Activated naive CD4-positive, alpha-beta T cell treated with Interleukin-2 at 50 U/mL for 16 hours (primary cell): ENCODE data around the gene FBXL17.

Experiments used
- DNase-seq: peaks from one replicate; pipeline ENCODE4 v3.0.0-alpha.2; 2020

FBXL17 gene

DNA sequence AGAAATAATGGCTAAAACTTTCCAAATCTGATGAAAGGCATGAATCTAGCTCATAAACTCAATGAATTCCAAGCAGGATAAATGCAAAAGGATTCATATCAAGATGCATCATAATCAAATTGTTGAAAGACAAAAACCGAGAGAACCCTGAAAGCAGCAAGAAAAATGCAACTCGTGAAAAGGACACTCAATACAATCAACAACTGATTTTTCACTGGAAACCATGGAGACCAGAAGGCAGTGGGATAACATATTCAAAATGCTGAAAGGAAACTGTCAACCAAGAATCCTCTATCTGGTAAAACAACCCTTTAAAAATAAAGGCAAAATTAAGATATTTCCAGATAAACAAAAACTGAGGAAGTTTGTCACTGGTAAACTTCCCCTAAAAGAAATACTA lies 9.5 kb downstream of the FBXL17 start:
- no peak for DNase-seq

DNA sequence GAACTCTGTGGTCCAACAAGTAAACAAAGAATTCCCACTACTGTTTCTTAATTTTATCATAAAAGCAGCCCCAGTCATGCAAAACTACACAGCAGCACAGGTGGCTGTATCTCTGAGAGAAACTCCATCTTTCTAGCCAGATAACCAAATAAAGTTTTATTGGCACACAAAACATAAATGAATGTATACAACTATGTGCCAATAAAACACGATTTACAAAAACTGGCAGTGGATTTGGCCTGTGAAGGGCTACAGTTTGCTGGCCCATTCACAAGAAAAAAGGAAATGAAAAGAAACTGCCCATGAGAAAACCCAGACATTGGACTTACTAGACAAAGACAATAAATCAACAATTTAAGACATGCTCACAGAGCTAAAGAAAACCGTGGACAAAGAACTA lies 10.6 kb downstream of the FBXL17 start:
- no peak for DNase-seq

DNA sequence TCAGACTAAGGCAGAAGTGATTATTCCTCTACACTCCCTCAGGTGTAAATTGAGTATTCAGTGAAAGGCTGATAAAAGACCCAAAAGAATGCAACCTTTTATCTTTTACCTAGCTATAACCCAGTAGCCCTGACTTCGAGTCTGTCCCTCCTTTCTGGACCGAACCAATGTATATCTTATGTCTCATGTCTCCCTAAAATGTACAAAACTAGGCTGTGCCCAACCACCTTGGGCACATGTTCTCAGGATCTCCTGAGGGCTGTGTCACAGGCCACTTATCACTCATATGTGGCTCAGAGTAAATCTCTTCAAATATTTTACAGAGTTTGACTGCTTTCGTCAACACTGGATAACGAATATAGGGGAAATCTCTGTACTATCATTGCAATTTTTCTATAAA lies 12.7 kb downstream of the FBXL17 start:
- DNase-seq, result no peak

DNA sequence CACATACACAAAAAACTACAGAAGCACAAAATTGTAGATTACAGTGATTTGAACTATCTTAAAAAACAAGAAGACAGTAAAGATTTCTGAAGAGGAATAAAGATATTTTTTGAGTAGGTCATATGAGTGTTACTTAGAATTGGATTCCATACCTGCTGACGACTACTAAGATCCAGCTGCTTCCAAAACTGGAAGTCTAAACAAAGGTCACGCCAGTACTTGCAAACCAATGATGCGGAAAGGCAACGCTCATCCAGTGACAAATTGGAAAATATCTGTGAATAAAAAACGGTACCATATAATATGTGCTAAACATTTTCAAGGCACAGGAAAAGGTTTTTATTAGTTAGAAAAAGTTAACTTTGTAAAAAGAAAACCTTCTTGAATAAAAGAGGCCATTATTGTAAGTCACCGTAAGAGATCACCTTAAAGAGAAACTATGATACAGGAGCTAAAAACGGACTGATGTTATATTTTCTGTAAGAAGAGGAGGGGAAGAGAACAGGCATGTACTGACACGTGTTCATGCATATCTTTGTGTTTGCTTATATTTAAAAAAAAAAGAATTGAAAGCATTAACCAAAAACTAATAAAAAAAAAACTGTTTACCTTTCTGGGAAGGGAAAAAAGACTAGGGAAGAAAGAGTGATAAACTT lies 14.1 kb downstream of the FBXL17 start:
- no peak for DNase-seq

DNA sequence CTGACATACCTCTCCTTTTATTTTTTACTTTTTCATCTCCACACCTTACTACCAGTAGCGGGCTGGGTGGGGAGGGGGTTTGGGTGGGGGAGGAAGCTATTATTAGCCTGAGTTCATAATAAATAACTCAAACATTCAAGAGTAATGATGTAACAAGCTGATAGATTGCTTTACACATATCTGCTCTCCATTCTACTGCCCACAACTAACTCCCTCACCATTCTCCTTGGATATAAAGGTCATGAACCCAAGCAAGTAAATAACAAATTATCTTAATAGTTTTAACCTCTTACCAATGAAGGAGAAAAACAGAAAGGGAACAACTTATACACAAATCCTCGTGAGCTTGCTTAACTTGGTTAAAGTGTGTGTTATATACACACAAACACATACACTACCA lies 15.4 kb downstream of the FBXL17 start:
- no peak for DNase-seq

DNA sequence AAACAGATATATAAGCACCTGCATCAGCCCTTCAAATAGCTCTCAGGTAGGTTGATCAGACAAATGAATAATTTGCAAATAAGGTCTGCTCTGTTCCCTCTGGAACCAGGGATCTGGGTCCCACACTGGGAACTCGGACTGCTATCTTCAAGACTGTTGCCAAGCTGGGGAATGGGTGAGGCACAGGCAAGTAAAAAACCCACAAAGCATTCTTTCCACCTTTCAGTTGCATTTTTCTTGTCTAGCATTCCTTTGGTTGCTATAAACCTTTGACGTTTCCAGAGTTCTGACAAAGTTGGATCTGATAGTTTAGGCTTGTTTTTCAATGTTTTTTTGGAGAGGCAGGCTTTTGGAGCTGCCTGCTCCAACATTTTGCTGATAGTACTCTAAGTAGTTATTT lies 20.1 kb downstream of the FBXL17 start:
- DNase-seq, result no peak

DNA sequence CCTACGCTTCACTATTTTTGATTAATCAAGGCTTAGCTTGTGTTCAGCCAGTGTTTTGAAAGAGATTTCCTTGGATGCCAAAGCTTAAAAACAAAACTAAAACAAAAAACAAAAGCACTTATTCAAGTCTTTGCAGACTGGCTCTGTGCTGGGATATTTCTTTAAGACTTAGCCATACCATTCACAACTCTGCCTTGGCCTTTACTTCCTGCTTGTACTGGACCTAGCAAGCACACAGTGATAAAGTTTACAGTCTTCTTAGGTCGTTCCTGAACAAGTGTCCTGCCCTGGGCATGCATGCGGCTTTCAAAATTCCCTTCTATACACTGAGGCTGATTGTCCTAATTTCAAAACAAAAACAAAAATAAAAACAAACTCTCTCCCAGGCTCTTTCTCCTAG lies 20.7 kb downstream of the FBXL17 start:
- no peak for DNase-seq

DNA sequence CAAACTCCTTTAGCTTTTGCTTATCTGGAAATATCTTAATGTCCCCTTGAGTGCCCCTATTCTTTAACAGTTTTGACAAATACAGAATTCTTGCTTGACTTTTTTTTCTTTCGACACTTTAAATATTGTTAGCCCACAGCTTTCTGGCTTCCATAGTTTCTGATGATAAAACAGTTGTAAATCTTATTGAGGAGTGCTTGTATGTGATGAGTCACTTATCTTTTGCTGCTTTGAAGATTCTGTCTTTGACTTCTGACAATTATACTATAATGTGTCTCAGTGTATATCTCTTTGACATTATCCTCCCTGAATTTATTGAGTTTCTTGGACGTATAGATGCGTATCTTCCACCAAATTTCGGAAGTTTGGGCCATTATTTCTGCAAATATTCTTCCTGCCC lies 21.6 kb downstream of the FBXL17 start:
- DNase-seq, result no peak

DNA sequence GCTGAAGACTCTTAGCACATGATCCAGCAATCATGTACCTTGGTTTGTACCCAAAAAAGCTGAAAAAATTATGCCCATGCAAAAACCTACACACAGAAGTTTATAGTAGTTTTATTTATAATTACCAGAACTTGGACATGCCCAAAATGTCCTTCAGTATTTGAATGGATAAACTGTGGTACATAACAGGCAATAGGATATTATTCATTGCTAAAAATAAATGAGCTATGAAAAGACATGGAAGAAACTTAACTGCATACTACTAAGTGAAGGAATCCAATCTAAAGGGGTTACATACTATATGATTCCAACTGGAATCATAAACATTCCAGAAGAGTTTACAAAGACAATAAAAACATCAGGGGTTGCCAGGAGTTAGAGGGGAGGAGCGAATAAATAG lies 25.6 kb downstream of the FBXL17 start:
- DNase-seq, result no peak

DNA sequence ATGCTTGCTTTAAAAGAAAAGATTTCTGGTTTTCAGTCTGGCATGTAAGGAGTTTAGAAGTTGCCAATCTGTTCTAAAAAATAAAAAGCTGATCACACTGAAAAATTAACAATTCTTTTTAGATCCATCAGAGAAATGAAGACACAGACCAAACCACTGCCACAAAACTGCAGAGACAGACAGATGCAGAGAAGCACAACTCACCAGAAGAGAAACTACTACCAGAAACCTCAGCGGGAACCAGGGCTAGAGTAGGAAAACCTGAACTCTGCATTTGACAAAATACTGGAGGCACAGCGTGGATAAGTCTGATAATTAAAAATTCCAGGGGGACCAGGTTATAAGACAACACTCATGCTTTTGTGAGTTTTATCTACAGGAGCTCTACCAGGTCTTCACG lies 28.8 kb downstream of the FBXL17 start:
- no peak for DNase-seq

DNA sequence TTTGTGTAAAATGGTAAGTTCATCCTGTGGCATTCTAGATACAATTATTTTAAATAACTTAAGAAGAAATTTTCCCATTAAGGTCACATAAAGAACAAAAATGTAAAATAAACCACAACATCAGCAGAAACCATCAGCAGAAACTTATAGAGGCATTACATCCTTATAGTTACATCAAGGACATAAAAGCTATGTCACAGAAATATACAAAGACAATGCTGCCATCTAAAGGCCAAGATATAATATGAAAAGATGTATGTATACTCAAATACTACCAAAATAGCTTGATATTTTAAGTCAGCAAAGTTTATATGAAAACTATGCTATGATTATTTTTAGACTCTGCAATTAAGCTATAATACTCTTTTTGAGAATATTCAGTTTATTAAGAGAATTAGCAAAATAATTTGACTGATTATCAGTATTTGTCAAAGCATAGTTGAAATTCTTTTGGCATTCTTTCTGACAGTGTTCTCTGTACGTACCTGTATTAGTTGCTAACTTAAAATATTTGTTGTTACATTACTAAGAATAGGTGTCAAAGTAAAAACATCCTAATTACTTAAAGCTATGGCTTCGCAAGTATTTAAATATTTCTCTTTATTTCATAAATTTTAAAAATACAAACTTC lies 36.2 kb downstream of the FBXL17 start:
- DNase-seq, result no peak

DNA sequence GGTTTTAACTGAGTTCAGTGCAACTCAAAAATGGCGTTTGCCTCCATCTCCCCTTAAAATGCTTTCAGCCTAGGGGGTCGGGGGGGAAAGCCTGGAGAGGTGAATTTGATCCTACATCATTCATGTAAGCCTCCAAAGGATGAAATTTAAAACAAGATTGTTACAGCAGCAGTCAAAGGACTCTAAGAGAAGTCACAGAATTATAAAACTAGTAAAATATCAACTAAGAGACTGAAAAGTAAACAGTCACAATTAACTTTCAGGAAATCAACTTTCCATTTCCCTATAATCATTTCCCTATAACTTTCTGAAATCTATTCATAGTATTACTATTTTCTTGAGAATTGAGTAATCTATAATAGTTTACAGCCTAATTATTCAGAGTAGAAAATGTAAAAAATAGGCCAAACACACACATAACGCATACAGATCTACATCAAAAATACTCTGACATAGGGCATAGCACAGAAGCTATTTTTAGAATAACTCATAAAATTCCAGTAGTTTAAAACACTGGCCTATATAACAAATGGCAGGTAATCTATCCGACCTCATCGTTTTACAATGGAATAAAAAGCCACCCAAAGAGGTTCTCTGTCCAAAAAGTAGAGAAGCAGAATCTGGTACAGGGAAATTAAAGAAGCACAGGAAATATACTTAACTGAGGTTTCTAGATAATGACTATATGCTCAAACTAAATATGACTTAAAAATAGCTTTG lies 37.6 kb downstream of the FBXL17 start:
- DNase-seq, result no peak

DNA sequence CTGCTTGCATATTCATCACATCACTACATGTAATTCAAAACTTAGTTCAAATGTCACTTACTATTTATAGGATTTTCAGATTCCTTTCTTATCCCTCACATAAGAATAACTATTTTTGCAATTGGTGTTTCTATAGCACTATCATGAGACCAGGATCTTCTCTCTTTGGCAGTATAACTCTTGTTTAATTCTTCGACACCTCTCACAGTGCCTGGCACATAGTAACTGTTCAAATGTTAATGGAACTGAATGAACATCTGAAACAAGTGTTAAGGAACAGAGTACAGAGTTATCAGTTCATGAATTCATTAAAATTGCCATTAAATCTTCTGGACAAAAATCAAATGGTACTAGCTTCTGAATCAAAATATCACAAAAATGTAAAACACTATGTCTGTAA lies 40.0 kb downstream of the FBXL17 start:
- DNase-seq, result no peak

DNA sequence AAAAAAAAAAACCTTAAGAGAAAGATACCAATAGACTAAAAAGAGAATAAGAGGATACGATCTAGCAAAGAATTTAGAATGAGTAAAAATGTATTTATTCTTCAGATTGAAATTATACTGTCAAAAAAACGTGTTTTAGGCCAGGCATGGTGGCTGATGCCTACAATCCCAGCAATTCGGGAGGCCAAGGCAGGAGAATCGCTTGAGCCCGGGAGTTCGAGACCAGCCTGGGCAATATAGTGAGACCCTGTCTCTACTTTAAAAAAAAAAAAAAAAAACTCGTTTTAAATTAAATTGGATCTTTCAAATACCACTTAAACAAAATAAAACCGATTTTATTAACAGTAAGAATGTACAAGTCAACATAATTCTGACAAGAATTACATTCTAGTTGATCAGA lies 41.8 kb downstream of the FBXL17 start:
- no peak for DNase-seq

DNA sequence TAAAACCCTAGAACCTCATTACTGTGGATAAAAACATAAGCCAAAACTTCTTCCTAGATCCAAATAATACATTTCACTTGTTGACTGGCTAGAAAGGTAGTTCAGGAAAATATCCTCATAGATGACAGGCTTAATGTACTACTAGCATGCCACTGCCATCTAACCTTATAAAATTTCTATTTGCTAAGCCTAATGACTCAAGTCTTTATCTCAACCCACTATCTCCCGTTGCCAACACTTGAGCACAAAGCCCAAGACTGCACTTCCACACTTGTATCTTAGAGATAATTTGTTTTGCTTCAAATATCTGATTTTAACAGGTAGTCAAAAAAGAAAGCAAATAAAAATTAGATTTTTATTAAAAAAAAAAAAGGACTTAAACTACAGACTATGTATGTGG lies 42.7 kb downstream of the FBXL17 start:
- DNase-seq, result no peak

DNA sequence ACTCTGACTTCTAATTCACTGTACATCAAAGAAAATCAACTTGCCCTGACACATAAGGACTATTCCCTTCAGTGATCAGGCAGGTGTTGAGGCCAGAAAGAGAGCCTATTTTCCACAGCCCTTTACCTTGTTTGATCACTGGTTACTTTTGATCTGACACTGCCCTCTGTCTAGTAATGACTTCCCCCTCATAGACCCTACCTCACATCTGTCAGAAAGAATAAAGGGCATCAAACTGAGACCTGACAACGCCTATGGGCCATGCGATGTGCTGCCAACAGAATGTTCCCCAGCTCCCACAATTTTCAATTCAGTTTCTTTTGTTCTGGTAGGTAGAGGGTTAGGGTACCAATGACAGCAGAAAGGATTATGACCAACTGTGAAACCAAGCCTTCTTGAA lies 47.7 kb downstream of the FBXL17 start:
- DNase-seq, result no peak

DNA sequence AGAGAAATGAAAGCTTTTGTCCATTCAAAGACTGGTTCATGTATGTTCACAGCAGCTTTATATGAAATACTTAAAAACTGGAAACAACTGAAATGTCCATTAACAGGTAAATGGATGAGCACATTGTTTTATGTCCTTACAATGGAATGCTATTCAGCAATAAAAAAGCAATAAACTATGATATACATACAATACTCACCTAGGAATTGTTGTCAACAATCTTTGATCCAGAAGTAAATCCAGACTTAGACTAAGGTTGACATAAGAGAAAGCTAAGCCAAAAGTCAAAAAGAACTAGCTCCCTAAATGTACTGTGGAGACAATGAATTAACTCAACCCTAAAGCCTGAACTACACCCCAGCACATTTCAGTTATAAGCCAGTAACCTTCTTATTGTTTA lies 54.9 kb downstream of the FBXL17 start:
- DNase-seq, result no peak

DNA sequence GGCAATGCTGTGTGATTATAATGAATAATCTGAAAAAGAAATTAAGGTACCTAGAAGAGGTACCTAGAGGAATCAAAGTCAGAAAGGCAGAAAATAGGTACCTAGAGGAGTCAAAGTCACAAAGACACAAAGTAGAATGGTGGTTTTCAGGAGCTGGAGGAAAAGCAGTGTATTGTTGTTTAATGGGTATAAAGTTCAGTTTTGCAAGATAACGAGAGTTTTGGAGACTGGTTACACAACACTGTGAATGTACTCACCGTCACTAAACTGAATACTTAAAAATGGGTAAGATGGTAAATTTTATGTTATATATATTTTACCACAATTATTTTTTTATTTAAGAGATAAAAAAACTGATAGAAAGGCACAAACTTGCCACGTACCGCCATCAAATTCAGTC lies 57.0 kb downstream of the FBXL17 start:
- DNase-seq, result no peak

DNA sequence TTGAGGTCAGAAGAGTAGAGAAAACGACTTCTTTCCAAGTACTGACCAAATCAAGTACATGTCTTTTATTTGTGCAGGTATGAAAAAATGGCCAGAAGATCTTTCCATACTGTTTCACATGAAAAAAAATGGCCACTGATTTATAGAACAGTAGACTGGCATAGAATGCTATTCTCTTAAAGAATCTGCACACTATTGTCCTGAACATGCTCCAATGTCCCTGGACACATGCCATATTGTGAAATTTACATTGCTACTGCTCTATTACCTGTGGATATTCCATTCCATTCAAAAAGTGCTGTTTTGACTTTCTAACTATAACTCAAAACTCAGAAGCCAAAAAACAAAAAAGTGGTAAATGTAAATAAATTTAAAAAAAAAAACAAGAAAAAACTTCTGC lies 60.6 kb downstream of the FBXL17 start:
- DNase-seq, result no peak

DNA sequence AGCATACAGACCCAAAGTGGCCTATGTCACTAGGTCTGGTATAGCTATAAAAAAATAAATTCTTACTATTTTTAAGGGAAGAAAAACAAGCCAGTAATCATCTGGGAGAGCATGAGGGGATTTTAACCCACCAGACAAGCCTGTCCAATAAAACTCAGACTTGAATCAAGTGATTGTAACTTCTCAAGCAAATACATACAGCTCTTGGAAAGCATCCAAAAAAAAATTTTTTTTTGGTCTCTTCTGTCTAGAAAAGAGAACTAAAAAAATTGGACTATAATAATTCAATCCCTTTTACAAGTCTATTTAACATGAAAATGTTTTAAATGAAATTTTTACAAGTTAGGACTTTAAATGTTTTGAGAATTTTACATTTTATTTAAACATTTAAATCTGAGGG lies 61.7 kb downstream of the FBXL17 start:
- no peak for DNase-seq

DNA sequence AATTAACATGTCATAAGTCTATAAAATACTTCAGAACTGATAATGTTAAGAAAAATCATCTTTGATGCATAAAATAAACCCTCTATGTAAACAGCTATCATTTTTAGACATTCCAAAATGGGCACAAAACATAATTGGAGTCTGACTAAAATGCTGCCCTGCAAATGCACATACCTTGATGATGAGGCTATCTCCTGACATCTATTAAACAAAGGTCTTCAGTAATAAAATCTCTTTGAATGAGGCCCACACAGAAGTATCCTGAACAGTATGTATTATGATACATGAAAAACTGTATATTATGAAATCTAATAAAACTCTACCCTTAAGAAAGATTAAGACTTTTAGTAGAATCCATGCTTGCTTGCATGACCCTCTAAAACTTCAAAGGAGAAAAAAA lies 66.1 kb downstream of the FBXL17 start:
- DNase-seq, result no peak

DNA sequence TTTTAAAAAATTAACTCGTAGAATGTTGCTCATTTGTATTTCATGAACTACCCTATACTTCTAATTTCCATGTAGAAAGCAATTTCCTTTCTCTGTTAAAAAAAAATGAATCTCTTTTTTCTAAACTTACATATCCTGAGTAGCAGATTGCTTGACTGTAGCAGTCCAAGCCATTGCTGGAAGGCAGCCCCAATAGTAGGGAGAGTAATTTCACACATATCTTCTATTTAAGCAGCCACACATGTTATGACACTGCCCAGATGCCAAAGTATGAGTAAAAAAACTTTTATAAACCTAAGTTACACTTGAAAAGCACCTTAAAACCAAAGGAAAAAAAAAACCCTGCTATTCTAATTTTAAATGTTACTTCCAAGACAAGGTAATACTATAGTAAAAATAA lies 69.6 kb downstream of the FBXL17 start:
- DNase-seq, result no peak

DNA sequence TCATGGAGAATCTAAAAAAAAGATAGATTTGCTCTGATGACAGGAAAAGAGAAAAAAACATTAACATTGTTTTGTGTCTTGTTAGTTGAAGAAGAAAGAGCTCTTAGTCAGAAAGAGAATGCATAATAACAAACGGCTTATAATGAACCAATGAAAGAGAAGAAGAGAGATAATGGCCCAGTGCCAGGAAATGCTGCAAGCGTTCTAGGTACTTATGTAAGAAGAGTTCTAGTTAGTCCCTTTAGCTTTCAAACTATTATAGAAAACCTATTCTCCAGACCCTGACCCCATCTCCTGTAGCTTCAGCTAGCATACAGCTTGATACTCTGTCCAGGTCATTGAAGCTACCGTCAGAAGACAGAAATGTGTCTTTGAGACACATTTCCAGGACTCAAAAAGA lies 70.2 kb downstream of the FBXL17 start:
- DNase-seq, result no peak

DNA sequence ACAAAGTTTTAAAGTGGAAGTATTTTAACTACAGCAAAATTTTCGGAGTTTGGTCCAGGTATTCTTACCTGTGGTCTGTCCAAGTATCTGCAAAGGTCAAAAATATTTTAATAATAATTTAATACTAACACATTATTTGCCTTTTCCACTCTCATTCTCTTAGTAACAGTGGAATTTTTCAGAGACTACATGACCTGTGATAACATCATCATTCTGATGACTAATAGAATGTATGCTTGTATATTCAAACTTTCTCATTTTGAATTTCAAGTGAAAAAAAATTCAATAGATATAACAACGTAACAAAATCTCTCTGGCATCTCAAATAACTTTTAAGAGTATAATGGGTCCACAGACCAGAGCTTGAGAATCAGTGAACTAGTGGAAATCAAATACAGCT lies 78.3 kb downstream of the FBXL17 start:
- DNase-seq, result no peak

DNA sequence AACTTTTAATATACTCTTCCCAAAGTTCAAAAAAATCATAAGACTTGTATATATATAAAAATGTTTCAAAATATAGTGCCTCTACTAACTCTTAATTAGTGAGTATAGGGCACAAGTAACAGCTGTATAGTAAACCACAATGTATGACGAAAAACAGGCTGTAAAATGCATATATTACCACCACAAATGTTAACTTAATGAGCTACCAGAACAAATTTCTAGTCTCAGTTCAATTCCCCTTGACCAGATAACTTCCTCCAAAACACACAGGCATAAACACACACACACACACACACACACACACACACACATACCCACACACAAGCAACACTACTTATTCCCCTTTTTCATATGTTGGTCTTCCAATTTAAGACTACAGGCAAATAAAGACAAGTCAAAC lies 78.8 kb downstream of the FBXL17 start:
- DNase-seq, result no peak
